T follicular helper cell (primary cell): ENCODE results near the gene PI16.

ENCODE experiments used
- DNase-seq: peaks from one replicate; pipeline ENCODE4 v3.0.0-alpha.2; 2020; ENCODE audit warnings: low read depth

The PI16 gene

GRCh38 chr6:37004044-37004980, 49.8 kb downstream of the PI16 start:
- no peak for DNase-seq

GRCh38 chr6:37005061-37005810, 50.7 kb downstream of the PI16 start, which contains the start of gene FGD2:
Gene FGD2 (plus strand): TSS chr6:37005655. CDS start chr6:37005818, 163 bp downstream.
- no peak for DNase-seq

- DNase-seq, result no peak
Observed at GRCh38 chr6:37005827-37006567, 51.5 kb downstream of the PI16 start.

- no peak for DNase-seq
Observed at GRCh38 chr6:37006793-37007339, 52.3 kb downstream of the PI16 start.

GRCh38 chr6:37007340-37008043, 53.0 kb downstream of the PI16 start:
- no peak for DNase-seq

- DNase-seq, result no peak
Observed at GRCh38 chr6:37008484-37009465, 54.2 kb downstream of the PI16 start.

GRCh38 chr6:37010402-37010892, 55.9 kb downstream of the PI16 start:
- DNase-seq, result no peak

- DNase-seq, result no peak
Observed at GRCh38 chr6:37011656-37012378, 57.3 kb downstream of the PI16 start.

GRCh38 chr6:37013516-37014491, 59.3 kb downstream of the PI16 start:
- no peak for DNase-seq
